ENCODE measurements around the gene B4GAT1. TPM values are rescaled to one million over a fixed set of nuclear protein-coding genes. Genes with fewer than 3 reads are reported as not detected.
"Not testable (repeated sequence)": the region's sequence is repeated elsewhere in the genome, so short reads cannot be mapped to it uniquely, and the experiment has no call there.

The B4GAT1 gene
- total RNA-seq, 1 donor from 2014 or later: 10.5 TPM

- DNase-seq (ENCODE audit: low spot score): peak; percentile 92
- H3K4me1 Mint-ChIP-seq (ENCODE audit: low read depth): peaks cover 8% of the 10 kb centered on the region
- H3K27ac Mint-ChIP-seq: peak overlapping the region; percentile 96
- intact Hi-C loops (cut with micrococcal nuclease): loop anchor here (1.0 to 2.0 kb wide), 5 partner anchors 16 to 75 kb away; partner anchors contain the start of genes BRMS1 and YIF1A
- H3K27me3 Mint-ChIP-seq (ENCODE audit: low read depth): no peaks in the 10 kb centered on the region
- H3K4me3 Mint-ChIP-seq (ENCODE audit: low read depth): peak overlapping the region; percentile 93
- H3K36me3 Mint-ChIP-seq (ENCODE audit: low read depth): no peaks in the 10 kb centered on the region
- H3K9me3 Mint-ChIP-seq: no peaks in the 10 kb centered on the region
Observed at GRCh38 chr11:66311965-66312548, 35.4 kb downstream of the B4GAT1 start.

- no peaks in the 10 kb centered on the region for H3K9me3 Mint-ChIP-seq
- H3K4me3 Mint-ChIP-seq (ENCODE audit: low read depth): peak overlapping the region; percentile 93
- no peak for DNase-seq (ENCODE audit: low spot score)
- no peaks in the 10 kb centered on the region for H3K27me3 Mint-ChIP-seq (ENCODE audit: low read depth)
- intact Hi-C loops (cut with micrococcal nuclease): loop anchor here (2.0 kb wide), 1 partner anchor 75 kb away; no protein-coding TSS in a partner anchor
- peaks cover 8% of the 10 kb centered on the region for H3K4me1 Mint-ChIP-seq (ENCODE audit: low read depth)
- no peaks in the 10 kb centered on the region for H3K36me3 Mint-ChIP-seq (ENCODE audit: low read depth)
- peak overlapping the region; percentile 96 for H3K27ac Mint-ChIP-seq
Observed at GRCh38 chr11:66311470-66311964, 35.9 kb downstream of the B4GAT1 start.

GRCh38 chr11:66310803-66311440, 36.5 kb downstream of the B4GAT1 start:
- intact Hi-C loops (cut with micrococcal nuclease): loop anchor here (2.0 kb wide), 1 partner anchor 76 kb away; no protein-coding TSS in a partner anchor
- H3K4me3 Mint-ChIP-seq (ENCODE audit: low read depth); H3K27ac Mint-ChIP-seq; DNase-seq (ENCODE audit: low spot score); H3K36me3 Mint-ChIP-seq (ENCODE audit: low read depth); H3K27me3 Mint-ChIP-seq (ENCODE audit: low read depth); H3K9me3 Mint-ChIP-seq; H3K4me1 Mint-ChIP-seq (ENCODE audit: low read depth): not testable (repeated sequence)

DNA sequence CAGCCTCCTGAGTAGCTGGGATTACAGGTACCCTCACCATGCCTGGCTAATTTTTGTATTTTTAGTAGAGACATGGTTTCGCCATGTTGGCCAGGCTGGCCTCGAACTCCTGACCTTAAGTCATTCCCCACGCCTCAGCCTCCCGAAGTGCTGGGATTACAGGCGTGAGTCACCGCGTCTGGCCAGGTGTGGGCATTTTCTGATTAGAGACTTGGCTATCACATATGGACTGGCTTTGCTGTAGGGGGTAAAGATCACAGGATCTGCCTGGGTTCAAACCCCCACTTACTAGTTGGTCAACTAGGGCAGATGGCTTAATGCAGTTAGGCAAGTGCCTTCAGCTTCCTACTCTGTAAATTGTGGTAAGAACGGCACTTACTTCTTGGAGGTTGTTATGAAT, 37.1 kb downstream of the B4GAT1 start:
- Mint-ChIP-seq H3K27me3 (ENCODE audit: low read depth) (no peaks in the 10 kb centered on the region), H3K4me1 (ENCODE audit: low read depth) (peaks cover 8% of the 10 kb centered on the region), H3K9me3 (no peaks in the 10 kb centered on the region), H3K36me3 (ENCODE audit: low read depth) (no peaks in the 10 kb centered on the region), H3K27ac (no peak overlapping the region), H3K4me3 (ENCODE audit: low read depth) (no peak overlapping the region)
- intact Hi-C loops (cut with micrococcal nuclease): loop anchor here (2.0 kb wide), 1 partner anchor 76 kb away; no protein-coding TSS in a partner anchor
- DNase-seq (ENCODE audit: low spot score): no peak

DNA sequence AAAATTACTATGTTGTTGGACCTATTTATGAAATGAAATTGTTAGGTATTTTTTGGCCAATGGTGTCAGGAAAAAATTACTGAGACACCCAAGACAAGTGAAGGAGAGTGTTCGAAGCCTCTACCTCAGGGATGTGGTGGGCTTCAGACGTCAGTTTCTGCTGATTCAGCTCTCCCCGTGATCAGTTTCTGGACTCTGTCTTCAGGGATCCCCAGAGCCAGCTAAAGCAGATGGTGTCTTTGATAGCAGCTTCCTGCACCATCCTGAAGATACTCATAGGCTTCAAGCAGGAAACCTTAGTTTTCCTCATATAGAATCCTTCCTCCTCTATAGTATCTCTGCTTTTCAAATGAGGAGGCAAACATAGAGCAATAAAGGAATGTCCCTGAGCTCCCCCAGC, 38.0 kb downstream of the B4GAT1 start:
- Mint-ChIP-seq H3K9me3 (no peaks in the 10 kb centered on the region), H3K27ac (no peak overlapping the region), H3K27me3 (ENCODE audit: low read depth) (no peaks in the 10 kb centered on the region), H3K4me3 (ENCODE audit: low read depth) (no peak overlapping the region), H3K4me1 (ENCODE audit: low read depth) (peaks cover 8% of the 10 kb centered on the region), H3K36me3 (ENCODE audit: low read depth) (no peaks in the 10 kb centered on the region)
- intact Hi-C loops (cut with micrococcal nuclease): no loop called here
- no peak for DNase-seq (ENCODE audit: low spot score)

- no peak overlapping the region for H3K4me3 Mint-ChIP-seq (ENCODE audit: low read depth)
- no peaks in the 10 kb centered on the region for H3K27me3 Mint-ChIP-seq (ENCODE audit: low read depth)
- intact Hi-C loops (cut with micrococcal nuclease): no loop called here
- DNase-seq (ENCODE audit: low spot score): no peak
- no peaks in the 10 kb centered on the region for H3K4me1 Mint-ChIP-seq (ENCODE audit: low read depth)
- no peaks in the 10 kb centered on the region for H3K36me3 Mint-ChIP-seq (ENCODE audit: low read depth)
- H3K27ac Mint-ChIP-seq: no peak overlapping the region
- no peaks in the 10 kb centered on the region for H3K9me3 Mint-ChIP-seq
Observed at GRCh38 chr11:66302656-66303055, 44.8 kb downstream of the B4GAT1 start.

- H3K27ac Mint-ChIP-seq: no peak overlapping the region
- no peaks in the 10 kb centered on the region for H3K4me1 Mint-ChIP-seq (ENCODE audit: low read depth)
- no peaks in the 10 kb centered on the region for H3K9me3 Mint-ChIP-seq
- DNase-seq (ENCODE audit: low spot score): no peak
- H3K27me3 Mint-ChIP-seq (ENCODE audit: low read depth): peaks cover 2% of the 10 kb centered on the region
- no peak overlapping the region for H3K4me3 Mint-ChIP-seq (ENCODE audit: low read depth)
- intact Hi-C loops (cut with micrococcal nuclease): no loop called here
- H3K36me3 Mint-ChIP-seq (ENCODE audit: low read depth): no peaks in the 10 kb centered on the region
Observed at GRCh38 chr11:66299186-66299585, 48.2 kb downstream of the B4GAT1 start.

GRCh38 chr11:66297610-66298009, 49.8 kb downstream of the B4GAT1 start:
- H3K36me3 Mint-ChIP-seq (ENCODE audit: low read depth): no peaks in the 10 kb centered on the region
- intact Hi-C loops (cut with micrococcal nuclease): no loop called here
- DNase-seq (ENCODE audit: low spot score): no peak
- no peak overlapping the region for H3K27ac Mint-ChIP-seq
- H3K4me3 Mint-ChIP-seq (ENCODE audit: low read depth): no peak overlapping the region
- H3K4me1 Mint-ChIP-seq (ENCODE audit: low read depth): no peaks in the 10 kb centered on the region
- H3K27me3 Mint-ChIP-seq (ENCODE audit: low read depth): peaks cover 12% of the 10 kb centered on the region
- no peaks in the 10 kb centered on the region for H3K9me3 Mint-ChIP-seq

Other genes with a start within 250 kb of the B4GAT1 start
- gene KLC2, start 89.9 kb downstream of the B4GAT1 start, total RNA-seq: 48.3 and 51.9 TPM in 2 replicates
- gene RAB1B, start 79.0 kb downstream of the B4GAT1 start, total RNA-seq: 134 and 139 TPM in 2 replicates
- 0.91 and 1.5 TPM in 2 replicates for gene CNIH2, start 69.5 kb downstream of the B4GAT1 start, total RNA-seq
- 78.9 and 85.2 TPM in 2 replicates for gene YIF1A, start 58.5 kb downstream of the B4GAT1 start, total RNA-seq
- gene TMEM151A, start 55.7 kb downstream of the B4GAT1 start, total RNA-seq: not detected in 2 replicates
- not detected in 2 replicates for gene CD248, start 30.6 kb downstream of the B4GAT1 start, total RNA-seq
- gene RIN1, start 11.2 kb downstream of the B4GAT1 start, total RNA-seq: 1.5 and 1.6 TPM in 2 replicates
- gene BRMS1, start 2.5 kb downstream of the B4GAT1 start, total RNA-seq: 45.1 and 46.0 TPM in 2 replicates
- gene SLC29A2, start 24.1 kb upstream of the B4GAT1 start, total RNA-seq: 18.7 and 19.1 TPM in 2 replicates
- gene NPAS4, start 73.4 kb upstream of the B4GAT1 start, total RNA-seq: 0.09 and 0.16 TPM in 2 replicates
- 92.9 and 96.1 TPM in 2 replicates for gene MRPL11, start 91.2 kb upstream of the B4GAT1 start, total RNA-seq
- 14.6 and 15.7 TPM in 2 replicates for gene PELI3, start 119.3 kb upstream of the B4GAT1 start, total RNA-seq
- gene DPP3, start 132.8 kb upstream of the B4GAT1 start, total RNA-seq: 109 and 119 TPM in 2 replicates
- 12.6 and 14.9 TPM in 2 replicates for gene BBS1, start 163.0 kb upstream of the B4GAT1 start, total RNA-seq
- 14.0 and 14.4 TPM in 2 replicates for gene ZDHHC24, start 198.4 kb upstream of the B4GAT1 start, total RNA-seq
- 0.07 and 0.14 TPM in 2 replicates for gene ACTN3, start 199.3 kb upstream of the B4GAT1 start, total RNA-seq
- gene CTSF, start 221.0 kb upstream of the B4GAT1 start, total RNA-seq: 0.73 and 0.85 TPM in 2 replicates
- 0.09 and 0.14 TPM in 2 replicates for gene CCDC87, start 245.4 kb upstream of the B4GAT1 start, total RNA-seq
- 30.4 and 31.1 TPM in 2 replicates for gene CCS, start 245.6 kb upstream of the B4GAT1 start, total RNA-seq

Data from activated T-helper 2 cell treated with anti-CD3 and anti-CD28 coated beads, Interferon-gamma antibody, Interleukin-2, Interleukin-4, amounts not matched to agents 10 μg/mL and 5 μg/mL and 100 μg/mL, durations not matched to agents 14 hours and 24 hours and 36 hours (primary cell).